GM21737 (cell line): ENCODE data around the gene BTK.
A peak's percentile ranks its signal among the peaks of the same experiment; 100 is the strongest.

Experiments
- ATAC-seq: cut with Tn5 transposase; IDR thresholded peaks from one replicate; pipeline ENCODE4 v1.9.1; 2021; ENCODE audit warnings: mild to moderate bottlenecking, moderate library complexity; ENCODE audit not compliant: unreplicated experiment

Gene BTK

DNA sequence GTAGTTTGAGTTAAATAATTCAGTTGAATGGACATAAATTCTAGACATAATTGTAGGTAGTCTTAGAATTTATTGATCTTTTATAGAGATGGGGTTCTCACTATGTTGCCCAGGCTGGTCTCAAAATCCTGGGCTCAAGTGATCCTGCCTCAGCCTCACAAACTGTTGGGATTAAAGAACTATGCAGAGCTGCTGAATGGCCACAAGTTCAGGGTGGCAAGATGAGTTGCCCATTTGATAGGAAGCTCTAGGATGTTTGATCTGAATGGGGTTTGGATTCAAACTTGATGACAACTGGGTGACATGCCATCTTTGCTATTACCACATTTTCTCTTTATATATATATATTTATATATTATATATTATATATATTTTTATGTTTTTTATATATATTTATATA, 8.4 kb upstream of the BTK start:
- ATAC-seq, result no peak

DNA sequence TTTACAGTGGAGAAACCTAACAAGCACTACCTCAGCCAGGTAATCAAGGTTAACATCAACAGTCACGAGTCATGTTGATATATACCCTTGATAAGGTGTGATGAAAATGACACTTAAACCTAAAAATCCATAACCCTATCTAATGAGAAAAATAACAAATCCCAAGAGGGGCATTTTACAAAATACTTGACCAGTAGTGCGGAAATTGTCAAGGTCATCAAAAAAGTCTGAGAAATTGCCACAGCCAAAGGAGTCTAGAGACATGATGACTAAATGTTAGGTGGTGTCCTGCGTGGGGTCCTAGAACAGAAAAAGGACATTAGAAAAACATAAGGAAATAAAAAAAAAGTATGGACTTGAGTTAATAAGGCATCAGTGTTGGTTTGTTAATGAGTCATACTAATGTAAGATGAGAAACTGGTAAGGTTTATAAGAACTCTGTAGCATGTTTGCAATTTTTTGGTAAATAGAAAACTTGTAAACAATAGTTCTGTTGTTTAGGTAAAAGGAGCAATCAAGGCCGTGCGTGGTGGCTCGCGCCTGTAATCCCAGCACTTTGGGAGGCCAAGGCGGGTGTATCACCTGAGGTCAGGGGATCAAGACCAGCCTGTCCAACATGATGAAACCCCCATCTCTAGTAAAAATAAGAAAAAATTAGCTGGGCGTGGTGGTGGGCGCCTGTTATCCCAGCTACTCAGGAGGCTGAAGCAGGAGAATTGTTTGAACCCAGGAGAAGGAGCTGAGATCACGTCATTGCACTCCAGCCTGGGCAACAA, 7.7 kb upstream of the BTK start:
- no peak for ATAC-seq

DNA sequence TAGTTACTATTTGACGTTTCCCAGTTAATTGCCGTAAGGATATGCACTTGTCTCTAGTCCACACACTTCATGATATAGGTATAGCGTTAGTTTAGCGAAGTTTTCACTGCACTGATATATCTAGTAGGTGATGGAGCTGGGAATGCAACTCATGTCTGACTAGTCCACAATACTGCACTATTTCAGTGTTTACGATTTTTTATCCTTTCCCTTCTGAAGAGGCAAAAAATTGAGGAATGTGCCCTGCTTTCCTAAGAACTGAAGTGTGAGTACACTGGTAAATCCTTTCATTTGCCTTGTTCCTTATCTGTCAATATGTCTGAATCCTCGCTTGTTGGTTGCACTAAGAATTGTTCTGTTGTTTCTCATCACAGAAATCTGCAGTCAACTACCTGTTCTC, 5.8 kb upstream of the BTK start:
- no peak for ATAC-seq

DNA sequence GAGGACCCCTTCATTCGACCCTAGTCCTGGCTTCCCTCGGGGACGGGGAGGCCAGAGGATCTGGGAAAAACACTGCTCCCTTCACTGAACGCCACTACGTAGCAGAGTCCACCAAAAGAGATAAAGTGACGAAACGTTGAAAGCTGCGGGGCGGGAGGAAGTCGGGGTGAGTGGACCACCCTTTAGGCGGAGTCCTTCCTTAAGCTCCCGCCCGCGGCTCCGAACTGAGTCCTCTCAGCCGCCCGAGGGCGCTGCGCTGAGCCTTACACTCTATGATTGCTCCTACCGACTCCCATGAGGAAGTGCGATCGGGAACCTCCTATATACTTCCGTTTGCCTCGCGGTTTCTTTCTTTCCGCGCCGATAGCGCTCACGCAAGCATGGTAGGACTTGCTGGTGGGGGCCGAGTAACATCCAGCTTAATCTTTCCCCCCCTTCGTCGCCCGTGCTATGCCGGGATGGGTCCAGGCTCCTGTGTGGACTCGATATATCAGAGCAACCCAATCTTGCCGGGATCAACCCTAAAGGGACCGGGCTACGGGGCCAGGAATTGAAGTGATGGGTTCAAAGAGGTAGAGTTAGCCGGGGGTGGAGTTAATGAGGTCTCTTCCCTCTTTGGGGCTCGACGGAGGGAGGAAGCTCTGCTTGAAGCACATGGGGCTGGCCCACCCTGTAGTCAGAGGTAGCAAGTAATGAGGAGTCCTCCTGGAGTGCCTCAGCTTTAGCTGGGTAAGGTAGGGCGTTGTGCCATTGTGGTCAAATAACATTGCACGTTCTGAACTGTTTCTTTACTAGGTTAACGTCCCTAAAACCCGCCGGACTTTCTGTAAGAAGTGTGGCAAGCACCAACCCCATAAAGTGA, 4.9 kb upstream of the BTK start, which contains the start of gene RPL36A:
RPL36A (plus strand) TSS at position 348 of the 862 bp plus-strand sequence; CDS start at position 381, 33 bp downstream.
- peak; percentile 78 for ATAC-seq

DNA sequence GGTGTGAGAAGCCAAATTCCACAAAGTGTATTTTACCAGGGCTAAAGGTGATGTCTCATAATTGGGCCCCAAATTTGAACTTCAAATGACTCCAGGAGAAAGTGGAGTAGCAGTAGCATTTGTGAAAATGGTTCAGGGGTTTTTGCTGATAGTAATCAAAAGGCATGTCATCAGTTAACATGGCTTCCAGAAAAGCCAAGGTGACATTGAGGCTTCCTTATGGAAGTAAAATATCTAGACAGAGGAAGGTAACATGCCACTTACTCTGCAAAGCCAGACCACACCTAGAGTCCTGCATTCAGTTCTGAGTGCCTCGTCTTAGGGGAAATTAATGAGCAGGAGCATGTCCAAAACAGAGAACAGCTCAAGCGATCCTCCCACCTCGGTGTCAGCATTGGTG, 2.6 kb upstream of the BTK start:
- no peak for ATAC-seq

DNA sequence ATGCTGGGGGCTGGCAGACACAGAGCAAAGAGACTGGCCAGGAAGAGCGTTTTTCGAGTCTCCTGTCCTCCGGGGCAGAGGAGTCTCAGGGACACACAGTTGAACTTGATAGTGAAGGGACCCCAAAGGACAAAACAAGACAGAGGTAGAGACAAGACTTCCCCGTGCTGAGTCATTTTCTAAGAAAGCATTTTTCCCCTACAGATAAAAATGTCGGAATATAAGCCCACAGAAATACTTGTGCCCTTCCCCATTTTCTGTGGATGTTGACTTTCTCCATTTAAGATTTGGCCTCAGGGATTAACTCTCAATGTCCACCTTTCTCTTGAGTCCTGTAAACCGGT, 523 bp upstream of the BTK start:
- ATAC-seq, result no peak

DNA sequence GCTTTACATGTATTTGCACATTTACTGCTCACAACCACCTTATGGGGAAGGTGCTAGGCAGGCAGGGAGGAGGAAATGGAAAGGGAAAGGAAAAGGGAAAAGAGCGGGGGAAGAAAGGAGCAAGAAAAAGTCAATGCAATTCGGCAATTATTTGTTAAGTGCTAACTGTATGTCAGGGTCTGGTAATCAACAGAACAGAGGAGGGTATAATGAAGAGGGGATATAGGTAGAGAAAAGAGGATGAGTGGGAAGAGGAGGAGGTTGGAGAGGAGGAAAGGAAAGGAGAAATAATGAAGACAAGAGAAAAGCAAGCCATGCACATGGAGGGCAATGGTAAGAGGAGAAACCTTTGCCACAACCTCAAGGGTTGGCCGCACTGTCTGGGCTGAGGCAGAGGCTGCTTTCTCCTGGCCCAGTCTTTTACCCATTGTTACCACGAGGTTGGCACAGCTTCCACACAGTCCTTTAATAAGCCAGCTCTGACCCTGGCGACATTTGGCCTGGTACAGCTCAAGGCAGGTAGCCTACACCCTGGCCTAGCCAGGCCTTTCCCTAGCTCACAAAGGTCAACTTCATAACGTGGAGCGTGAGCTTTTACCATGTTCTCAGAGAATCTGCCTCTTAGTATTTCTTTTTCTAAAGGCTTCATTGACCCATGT, 836 bp downstream of the BTK start:
- ATAC-seq, result no peak

DNA sequence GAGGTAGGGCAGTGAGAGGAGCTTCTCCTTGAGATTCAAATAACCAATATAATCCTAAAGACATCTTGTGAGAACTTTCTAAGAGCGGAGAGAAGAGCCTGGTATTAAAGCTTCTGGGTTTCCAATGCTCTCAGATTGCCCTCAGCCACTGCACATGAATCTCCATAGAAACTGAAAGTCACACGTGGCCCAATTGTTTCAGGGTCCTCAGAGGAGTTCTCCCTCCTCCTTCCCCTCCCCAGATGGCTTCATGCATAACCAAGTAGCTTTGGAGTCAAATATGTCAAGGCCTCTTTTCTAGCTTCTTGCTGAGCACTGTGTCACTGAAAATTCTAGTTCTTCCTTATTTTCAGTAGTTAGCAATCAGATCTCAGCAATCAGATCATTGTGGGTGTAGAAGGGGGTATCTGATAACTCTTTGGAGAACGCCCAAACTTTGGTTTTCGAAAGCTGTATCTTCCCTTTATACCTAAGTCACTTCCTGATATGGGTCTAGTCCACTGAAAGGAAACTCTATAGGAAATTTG, 2.2 kb downstream of the BTK start:
- peak; percentile 70 for ATAC-seq

DNA sequence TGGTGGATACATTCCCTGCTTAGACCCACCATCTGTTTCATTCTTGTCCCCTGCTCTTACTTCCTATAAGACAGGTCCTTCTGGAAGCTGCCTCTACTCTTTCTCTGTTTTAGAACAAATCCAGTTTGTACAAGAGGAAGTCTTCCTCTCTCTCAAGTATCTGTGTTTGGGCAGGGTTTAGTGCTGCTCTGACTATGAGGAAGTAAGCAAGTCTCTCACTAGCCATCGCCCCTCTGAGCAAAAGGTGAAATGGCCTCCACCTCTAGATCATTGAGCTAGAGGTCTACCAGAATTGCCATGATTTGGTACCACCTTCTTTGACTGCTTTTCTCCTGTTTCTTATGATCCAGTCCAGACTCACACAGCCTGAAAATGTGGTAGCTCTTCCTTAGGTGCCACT, 8.4 kb downstream of the BTK start:
- no peak for ATAC-seq

DNA sequence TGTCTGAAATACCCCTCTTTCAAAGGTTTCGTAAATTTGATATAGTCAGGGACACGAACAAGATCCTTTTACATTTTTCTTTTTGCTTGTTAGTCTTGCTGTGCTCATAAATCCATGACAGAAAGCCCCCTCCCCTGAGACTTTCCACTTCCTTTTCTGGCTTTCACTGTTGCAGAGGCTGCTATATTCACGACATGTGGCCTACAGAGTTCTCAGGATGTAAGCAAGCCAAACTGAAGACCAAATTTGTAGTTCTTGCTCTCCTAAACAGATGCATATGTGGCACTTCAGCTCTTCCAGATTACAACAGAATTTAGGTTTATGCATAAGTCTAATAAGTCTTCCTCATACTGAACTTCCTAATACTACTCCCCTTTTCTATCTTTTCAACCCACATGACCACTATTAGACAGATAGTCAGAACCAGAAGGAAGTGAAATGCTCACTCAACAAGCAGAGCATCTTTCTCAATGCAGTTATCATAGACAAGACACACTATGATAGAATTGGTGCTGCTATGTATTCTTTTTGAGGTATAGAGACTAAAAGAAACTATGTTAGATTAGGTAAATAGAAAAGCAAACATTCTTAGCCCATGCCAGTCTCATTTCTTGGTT, 15.0 kb downstream of the BTK start:
- peak; percentile 71 for ATAC-seq

DNA sequence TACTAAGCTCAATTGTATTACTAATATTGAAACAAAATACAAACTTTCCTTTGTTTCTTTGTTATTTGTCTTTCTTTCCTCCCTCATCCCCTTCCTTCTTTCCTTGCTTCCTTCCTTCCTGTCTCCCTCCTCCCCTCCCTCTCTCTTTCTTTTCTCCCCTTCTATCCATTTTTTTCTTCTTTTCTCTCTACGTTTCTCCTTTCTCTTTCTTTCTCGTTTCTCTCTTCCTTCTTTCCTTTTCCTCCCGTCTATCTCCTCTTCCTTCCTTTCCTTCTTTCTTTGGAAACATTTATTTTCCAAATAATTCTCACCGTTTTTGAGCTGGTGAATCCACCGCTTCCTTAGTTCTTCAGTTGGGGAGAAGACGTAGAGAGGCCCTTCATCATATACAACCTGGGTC, 16.3 kb downstream of the BTK start:
- no peak for ATAC-seq

DNA sequence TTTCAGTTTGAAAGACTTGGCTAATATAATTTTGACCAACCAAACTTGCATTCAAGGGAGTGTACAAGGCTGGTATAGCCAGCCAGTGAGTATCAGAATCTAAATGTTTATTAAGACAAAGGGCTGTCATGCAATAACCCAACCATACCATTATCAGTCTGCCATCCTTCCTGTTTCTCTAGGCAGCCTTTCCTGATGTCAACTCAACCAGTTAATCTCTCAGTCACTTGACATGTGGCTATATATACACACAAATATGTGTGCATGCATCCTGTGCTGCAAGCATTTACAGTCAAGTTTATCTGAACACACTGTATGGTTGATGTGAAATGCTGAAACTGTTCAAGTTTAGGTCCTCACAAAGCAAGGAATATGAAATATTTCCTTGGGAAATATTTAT, 17.2 kb downstream of the BTK start:
- ATAC-seq, result no peak

DNA sequence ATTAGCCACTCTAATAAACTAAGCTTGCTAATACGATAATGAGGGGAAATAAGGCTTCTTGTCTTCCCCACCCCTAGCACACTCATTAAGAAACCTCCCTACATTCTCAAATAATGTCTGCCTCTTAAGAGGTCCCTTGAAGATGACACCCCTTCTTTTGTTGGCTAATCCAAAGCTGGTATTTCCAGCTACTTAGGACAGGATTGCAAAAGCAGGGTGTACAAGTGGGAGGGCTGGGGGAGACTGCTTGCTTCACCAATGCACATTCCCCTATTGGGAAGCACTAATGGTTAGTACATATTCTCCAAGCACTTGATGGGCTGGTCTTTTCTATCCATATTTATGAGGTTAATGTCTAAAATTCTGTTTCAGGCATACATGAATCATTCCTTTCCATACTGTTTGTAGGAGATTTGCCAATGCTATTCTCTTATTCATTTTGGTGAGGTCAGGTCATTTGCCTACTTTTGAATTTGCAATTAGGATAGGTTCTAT, 20.6 kb downstream of the BTK start:
- ATAC-seq, result no peak

DNA sequence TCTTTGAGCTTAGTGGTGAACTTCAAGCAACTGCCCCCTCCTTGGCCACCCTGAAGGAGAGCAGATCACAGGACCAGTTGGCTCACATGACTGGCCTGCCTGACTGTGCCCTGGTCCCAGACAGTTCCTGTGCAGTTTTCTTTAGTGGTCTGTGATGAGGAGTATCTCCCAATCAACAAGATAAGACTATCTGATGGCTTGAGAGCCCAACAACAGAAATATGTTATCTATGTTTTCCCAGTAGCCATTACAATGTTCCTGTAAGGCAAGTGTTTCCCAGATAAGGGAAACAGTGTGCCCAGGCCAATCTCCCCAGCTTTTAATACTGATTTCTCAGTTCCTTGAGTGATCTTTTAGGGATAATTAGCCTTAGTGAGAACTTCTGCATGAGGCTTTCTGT, 23.2 kb downstream of the BTK start:
- no peak for ATAC-seq

DNA sequence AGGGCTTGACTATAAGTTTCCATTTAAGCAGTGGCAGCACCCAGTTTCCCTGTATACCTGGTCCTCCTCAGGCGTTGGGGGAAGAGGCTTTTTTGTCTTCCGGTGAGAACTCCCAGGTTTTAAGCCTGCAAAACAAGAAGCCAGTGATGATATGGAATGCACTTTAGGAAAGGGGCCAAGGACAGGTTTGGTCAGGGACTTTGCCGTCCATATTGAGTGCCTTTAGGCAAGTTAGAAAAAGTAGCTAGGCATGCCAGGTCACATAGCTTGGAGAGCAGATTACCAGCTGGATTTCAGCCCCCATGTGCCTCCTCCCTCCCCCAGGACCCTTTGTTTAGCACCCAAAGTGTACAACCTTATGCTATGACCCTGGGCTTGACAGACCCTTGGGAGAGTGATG, 23.9 kb downstream of the BTK start:
- no peak for ATAC-seq

DNA sequence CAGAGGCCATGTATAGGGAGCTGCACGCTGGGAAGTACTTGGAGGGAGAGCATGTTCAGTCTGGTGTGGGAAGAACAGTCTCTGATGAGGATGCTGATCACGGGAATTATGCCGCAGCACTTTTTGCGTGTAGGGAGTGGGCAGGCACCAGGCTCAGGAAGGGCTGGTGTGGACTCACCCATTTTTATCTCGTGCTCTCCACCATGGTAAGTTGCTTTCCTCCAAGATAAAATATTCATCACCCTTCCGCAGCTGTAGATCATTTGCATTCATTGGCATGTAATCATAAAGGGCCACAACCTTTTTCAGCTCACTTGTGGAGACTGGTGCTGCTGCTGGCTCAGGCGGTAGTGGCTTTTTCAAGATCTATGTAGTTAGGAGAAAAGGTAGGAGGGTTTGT, 25.6 kb downstream of the BTK start:
- no peak for ATAC-seq

DNA sequence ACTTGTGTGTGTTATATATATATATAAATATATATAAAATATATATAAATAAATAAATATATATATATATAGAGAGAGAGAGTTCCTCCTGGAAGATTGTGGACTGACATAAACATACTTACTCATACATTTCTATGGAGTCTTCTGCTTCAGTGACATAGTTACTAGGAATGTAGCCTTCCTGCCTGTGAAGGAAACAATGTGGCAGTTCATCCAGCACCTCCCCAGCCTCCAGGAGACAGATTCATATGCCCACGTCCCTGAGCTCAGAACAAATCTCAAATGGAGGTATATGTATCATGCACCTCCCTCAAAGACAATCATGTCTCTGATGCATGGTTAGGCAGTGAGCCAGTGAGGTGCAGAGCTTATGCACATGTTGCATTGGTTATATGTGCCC, 26.0 kb downstream of the BTK start:
- no peak for ATAC-seq

DNA sequence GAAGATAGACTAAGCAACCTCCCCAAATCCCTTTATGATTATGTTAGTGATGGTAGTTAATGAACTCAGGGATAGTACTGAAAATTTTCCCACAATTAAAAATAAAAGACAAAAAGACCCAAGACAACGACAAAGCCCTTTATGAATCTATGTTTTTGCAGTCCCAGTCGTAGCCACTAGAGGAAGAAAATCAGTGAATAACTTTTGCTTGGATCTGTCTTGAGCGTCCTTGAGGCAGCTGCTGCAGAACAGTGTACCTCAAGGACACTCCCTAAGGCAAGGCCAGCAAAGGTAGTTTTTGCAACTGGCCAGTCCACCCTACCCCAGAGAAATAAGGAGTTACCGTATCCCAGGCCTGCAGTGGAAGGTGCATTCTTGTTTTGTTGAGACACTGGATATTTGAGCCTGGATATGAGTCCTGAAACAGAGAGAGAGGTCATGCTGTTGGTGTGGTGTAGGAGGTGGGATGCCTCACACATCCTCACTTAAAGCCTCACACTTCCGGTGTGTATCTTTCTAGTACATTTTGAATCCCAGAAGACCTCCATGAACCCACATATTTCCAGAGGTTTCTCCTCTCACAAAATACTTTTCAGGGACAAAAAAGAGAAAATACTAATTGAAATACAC, 28.7 kb downstream of the BTK start:
- no peak for ATAC-seq

DNA sequence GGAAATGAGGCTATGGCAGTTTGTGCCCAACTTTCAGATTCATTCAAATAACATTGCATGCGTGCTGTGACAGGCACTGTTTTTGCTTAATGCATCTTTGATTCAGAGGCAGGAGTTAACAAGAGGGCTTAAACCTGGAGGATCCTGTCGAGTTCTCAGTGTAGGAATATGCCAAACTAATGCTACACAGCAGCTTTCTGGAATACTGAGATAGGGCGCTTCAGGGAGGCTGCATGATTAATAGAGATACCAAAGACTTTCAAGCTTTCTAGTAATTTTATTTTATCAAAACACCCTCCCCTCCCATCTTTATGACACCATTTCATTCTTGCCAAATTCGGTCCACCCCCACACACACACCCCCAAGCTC, 36.8 kb downstream of the BTK start:
- ATAC-seq, result no peak

DNA sequence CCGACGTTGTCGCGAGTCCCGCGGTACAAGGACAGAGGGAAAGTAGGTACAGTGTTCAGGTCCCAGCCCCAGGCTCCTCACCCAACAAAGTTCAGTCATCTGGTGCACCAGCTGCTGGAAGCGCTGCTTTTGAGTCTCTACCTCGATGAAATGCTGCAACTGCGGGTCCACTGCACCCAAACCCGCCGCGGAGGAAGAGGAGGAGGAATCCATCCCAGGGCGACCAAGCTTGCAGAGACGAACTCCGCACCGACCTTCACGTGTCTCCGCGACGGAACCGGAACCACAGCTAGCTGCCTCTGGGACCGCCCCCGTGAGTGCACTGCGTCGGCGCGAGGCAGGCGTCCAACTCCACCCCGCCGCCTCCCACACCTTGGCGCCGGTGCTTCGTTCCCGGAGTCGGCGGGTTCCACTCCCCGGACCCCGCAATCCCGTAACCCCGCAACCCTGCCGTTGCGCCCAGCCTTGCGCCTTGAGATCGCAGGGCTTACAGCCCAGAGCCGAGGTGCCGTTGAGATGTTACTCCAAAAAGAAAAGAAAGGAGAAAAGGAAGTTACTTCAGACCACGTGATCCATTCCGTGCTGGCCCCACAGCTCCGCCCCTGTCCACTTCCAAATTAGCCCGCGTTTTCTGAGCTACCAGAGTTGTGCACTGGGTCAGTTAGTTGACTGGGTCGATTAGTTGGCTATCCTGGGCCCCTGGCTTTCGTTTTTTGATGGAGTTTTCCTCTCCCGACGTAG, 37.4 kb downstream of the BTK start, which contains the start of gene TIMM8A:
TIMM8A (minus strand) TSS at position 291 of the 741 bp plus-strand sequence; CDS start at position 213, 78 bp downstream.
- peak; percentile 96 for ATAC-seq
